Liver (tissue), 9 donors: ENCODE measurements around the gene C15orf39. TPM values are rescaled to one million over a fixed set of nuclear protein-coding genes. Genes with fewer than 3 reads are reported as not detected.

Experiments used
- DNase-seq: peaks from one replicate; pipeline ENCODE4 v3.0.0-alpha.2; 2017; ENCODE audit warnings: low spot score
- H3K27ac ChIP-seq, 2 donors: one replicate each; pipeline ENCODE4 v1.7.0; 2013; ENCODE audit warnings: inconsistent platforms in 2 of 2, low read length in 2 of 2, control low read depth in 1 of 2, low read depth in 1 of 2, mild to moderate bottlenecking in 1 of 2
- H3K27me3 ChIP-seq, 4 donors: one replicate each; pipeline versions ENCODE4 v1.6.1 to v1.7.0; 2013; ENCODE audit warnings: low read length in 3 of 4, inconsistent platforms in 1 of 4, mild to moderate bottlenecking in 1 of 4, moderate library complexity in 1 of 4; ENCODE audit not compliant: control insufficient read depth in 4 of 4, insufficient read depth in 4 of 4
- H3K36me3 ChIP-seq, 4 donors: one replicate each; pipeline versions ENCODE4 v1.6.1 to v1.7.0; 2013; ENCODE audit warnings: low read length in 3 of 4, mild to moderate bottlenecking in 3 of 4, low read depth in 1 of 4, moderate library complexity in 1 of 4; ENCODE audit not compliant: control insufficient read depth in 4 of 4, insufficient read depth in 3 of 4
- H3K4me1 ChIP-seq, 4 donors: one replicate each; pipeline versions ENCODE4 v1.6.1 to v1.7.0; 2013; ENCODE audit warnings: low read length in 3 of 4, mild to moderate bottlenecking in 3 of 4, moderate library complexity in 1 of 4; ENCODE audit not compliant: control insufficient read depth in 4 of 4, insufficient read depth in 4 of 4
- H3K4me3 ChIP-seq, 3 donors: one replicate each; pipeline versions ENCODE4 v1.6.1 to v1.7.0; 2013; ENCODE audit warnings: low read length in 3 of 3, control low read depth in 1 of 3, low read depth in 1 of 3, mild to moderate bottlenecking in 1 of 3
- H3K9ac ChIP-seq, 2 donors: one replicate each; pipeline ENCODE4 v1.7.0; 2013; ENCODE audit warnings: low read length in 2 of 2, mild to moderate bottlenecking in 2 of 2, moderate library complexity in 2 of 2, control low read depth in 1 of 2, low read depth in 1 of 2
- H3K9me3 ChIP-seq, 4 donors: one replicate each; pipeline versions ENCODE4 v1.6.1 to v1.7.0; 2013; ENCODE audit warnings: low read length in 3 of 4; ENCODE audit not compliant: control insufficient read depth in 4 of 4
- CTCF ChIP-seq: fragments of 150-350 bp; IDR thresholded peaks from 2 replicates; pipeline ENCODE4 v1.5.1; 2017; ENCODE audit warnings: improper control_type of control experiment, low read depth, low read length; ENCODE audit not compliant: missing input control
- EGR1 ChIP-seq, 2 donors: IDR thresholded peaks; 2 replicates each; pipeline ENCODE4 v1.6.1; 2016 to 2018; ENCODE audit warnings: antibody characterized with exemption in 2 of 2, low read depth in 2 of 2
- FOXA1 ChIP-seq: IDR thresholded peaks from 2 replicates; pipeline ENCODE4 v1.6.1; 2016; ENCODE audit warnings: antibody characterized with exemption
- HNF4A ChIP-seq, 2 donors: conservative IDR thresholded peaks; 2 replicates each; pipeline ENCODE4 v1.6.1; 2016; ENCODE audit warnings: antibody characterized with exemption in 2 of 2, mild to moderate bottlenecking in 2 of 2
- HNF4G ChIP-seq: IDR thresholded peaks from 2 replicates; pipeline ENCODE4 v1.6.1; 2016; ENCODE audit warnings: antibody characterized with exemption
- JUND ChIP-seq, 2 donors: IDR thresholded peaks; 2 replicates each; pipeline ENCODE4 v1.6.1; 2016; ENCODE audit warnings: antibody characterized with exemption in 2 of 2
- MAX ChIP-seq: IDR thresholded peaks from 2 replicates; pipeline ENCODE4 v1.6.1; 2016; ENCODE audit warnings: antibody characterized with exemption
- NR2F2 ChIP-seq: IDR thresholded peaks from 2 replicates; pipeline ENCODE4 v1.6.1; 2016; ENCODE audit warnings: antibody characterized with exemption
- RAD21 ChIP-seq, 2 donors: IDR thresholded peaks; 2 replicates each; pipeline ENCODE4 v1.6.1; 2016; ENCODE audit warnings: antibody characterized with exemption in 2 of 2, mild to moderate bottlenecking in 2 of 2
- SP1 ChIP-seq: IDR thresholded peaks from 2 replicates; pipeline ENCODE4 v1.6.1; 2018; ENCODE audit warnings: antibody characterized with exemption, mild to moderate bottlenecking
- TAF1 ChIP-seq: conservative IDR thresholded peaks from 2 replicates; pipeline ENCODE4 v1.6.1; 2016; ENCODE audit warnings: antibody characterized with exemption, mild to moderate bottlenecking
- YY1 ChIP-seq: IDR thresholded peaks from 2 replicates; pipeline ENCODE4 v1.6.1; 2016; ENCODE audit warnings: antibody characterized with exemption, mild to moderate bottlenecking
- WGBS: extraction: QIAGEN DNeasy Blood & Tissue Kit; methylation state at CpG from one replicate; pipeline ENCODE4 v1.1.7; 2013; 5-methylcytosine and 5-hydroxymethylcytosine counted together
- polyA plus RNA-seq, 2 donors: library from polyadenylated mRNA; stranded (reverse) in 1 of 2; unstranded in 1 of 2; fragments of 200-250 nt in 1 of 2; fragments of >200 nt in 1 of 2; fragmentation: Nextera tagmentation in 1 of 2; extraction: Ambion mirVana in 1 of 2; gene quantifications; one replicate each; pipeline versions ENCODE4 v1.2.1 to v1.2.3, GENCODE V29; 2013 to 2015
- total RNA-seq, 2 donors: library from RNA; depleted of rRNA; stranded (reverse); fragments of >200 nt; gene quantifications; one replicate each; pipeline ENCODE4 v1.2.3, GENCODE V29; 2014
- TF ChIP-seq, protein P1 (sequence below): IDR thresholded peaks from 2 replicates; pipeline ENCODE4 v1.6.1; 2016; ENCODE audit warnings: antibody characterized with exemption
- TF ChIP-seq, protein P2 (sequence below): IDR thresholded peaks from 2 replicates; pipeline ENCODE4 v1.6.1; 2016; ENCODE audit warnings: antibody characterized with exemption
- TF ChIP-seq, protein P3 (sequence below): IDR thresholded peaks from 2 replicates; pipeline ENCODE4 v1.6.1; 2016; ENCODE audit warnings: antibody characterized with exemption, mild to moderate bottlenecking
- donor health status: healthy.
- donor health status: healthy.
- donor health status: healthy.
- donor health status: healthy.
- donor health status: healthy.

The C15orf39 gene
- total and polyA plus RNA-seq, 4 donors = 1.2 to 4.0 (median 3.0) TPM

DNA sequence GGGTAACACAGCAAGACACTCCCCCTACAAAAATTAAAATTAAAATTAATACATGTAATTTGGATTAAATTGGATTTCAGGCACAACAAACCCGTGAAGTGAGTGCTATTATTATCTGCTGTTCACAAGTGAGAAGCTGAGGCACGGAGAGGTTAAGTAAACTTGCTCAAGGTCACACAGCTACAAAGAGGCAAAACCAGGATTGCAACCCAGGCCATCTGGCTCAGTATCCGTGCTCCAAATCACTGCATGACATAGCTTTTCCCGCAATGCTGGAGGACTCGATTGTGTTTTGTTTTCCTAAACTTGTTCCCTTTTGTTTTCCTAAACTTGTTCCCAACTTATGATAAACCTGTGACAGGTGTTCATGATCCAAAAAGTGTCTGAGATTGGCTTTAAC lies 19.9 kb upstream of the C15orf39 start:
- Histone ChIP-seq H3K9ac (no peak overlapping the region), H3K36me3 (no peaks in the 10 kb centered on the region), H3K27me3 (peaks cover 0 to 2% (median 0%) of the 10 kb centered on the region in 4 donors), H3K4me3 (no peak overlapping the region), H3K4me1 (peaks cover 0 to 4% (median 0%) of the 10 kb centered on the region in 4 donors), H3K27ac (no peak overlapping the region), H3K9me3 (no peaks in the 10 kb centered on the region)
- 69% methylated on average over 5 of the region's 5 CpGs for WGBS
- TF ChIP-seq, protein P1, sequence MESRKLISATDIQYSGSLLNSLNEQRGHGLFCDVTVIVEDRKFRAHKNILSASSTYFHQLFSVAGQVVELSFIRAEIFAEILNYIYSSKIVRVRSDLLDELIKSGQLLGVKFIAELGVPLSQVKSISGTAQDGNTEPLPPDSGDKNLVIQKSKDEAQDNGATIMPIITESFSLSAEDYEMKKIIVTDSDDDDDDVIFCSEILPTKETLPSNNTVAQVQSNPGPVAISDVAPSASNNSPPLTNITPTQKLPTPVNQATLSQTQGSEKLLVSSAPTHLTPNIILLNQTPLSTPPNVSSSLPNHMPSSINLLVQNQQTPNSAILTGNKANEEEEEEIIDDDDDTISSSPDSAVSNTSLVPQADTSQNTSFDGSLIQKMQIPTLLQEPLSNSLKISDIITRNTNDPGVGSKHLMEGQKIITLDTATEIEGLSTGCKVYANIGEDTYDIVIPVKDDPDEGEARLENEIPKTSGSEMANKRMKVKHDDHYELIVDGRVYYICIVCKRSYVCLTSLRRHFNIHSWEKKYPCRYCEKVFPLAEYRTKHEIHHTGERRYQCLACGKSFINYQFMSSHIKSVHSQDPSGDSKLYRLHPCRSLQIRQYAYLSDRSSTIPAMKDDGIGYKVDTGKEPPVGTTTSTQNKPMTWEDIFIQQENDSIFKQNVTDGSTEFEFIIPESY = no peak
- TF ChIP-seq, protein P2, sequence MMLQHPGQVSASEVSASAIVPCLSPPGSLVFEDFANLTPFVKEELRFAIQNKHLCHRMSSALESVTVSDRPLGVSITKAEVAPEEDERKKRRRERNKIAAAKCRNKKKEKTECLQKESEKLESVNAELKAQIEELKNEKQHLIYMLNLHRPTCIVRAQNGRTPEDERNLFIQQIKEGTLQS = no peak
- no peak for TF ChIP-seq MAX
- no peak for TF ChIP-seq YY1
- no peak for DNase-seq

- no peak for DNase-seq
- Histone ChIP-seq H3K36me3 (no peaks in the 10 kb centered on the region), H3K4me1 (peaks cover 0 to 4% (median 0%) of the 10 kb centered on the region in 4 donors), H3K27me3 (peaks cover 0 to 2% (median 0%) of the 10 kb centered on the region in 4 donors), H3K27ac (no peak overlapping the region), H3K4me3 (no peak overlapping the region), H3K9me3 (no peaks in the 10 kb centered on the region), H3K9ac (no peak overlapping the region)
- 44% methylated on average over 12 of the region's 12 CpGs for WGBS
- TF ChIP-seq NR2F2 (no peak), HNF4G (no peak), TAF1 (no peak), FOXA1 (no peak), JUND (IDR thresholded peaks at IDR 0.05) (no peak), SP1 (no peak), RAD21 (IDR thresholded peaks at IDR 0.05) (no peak), EGR1 (IDR thresholded peaks at IDR 0.05; ENCODE audit: low read depth in 2 of 2) (no peak), MAX (no peak), CTCF (no peak), YY1 (no peak), HNF4A (conservative IDR thresholded peaks at IDR 0.05) (no peak)
- TF ChIP-seq, protein P3, sequence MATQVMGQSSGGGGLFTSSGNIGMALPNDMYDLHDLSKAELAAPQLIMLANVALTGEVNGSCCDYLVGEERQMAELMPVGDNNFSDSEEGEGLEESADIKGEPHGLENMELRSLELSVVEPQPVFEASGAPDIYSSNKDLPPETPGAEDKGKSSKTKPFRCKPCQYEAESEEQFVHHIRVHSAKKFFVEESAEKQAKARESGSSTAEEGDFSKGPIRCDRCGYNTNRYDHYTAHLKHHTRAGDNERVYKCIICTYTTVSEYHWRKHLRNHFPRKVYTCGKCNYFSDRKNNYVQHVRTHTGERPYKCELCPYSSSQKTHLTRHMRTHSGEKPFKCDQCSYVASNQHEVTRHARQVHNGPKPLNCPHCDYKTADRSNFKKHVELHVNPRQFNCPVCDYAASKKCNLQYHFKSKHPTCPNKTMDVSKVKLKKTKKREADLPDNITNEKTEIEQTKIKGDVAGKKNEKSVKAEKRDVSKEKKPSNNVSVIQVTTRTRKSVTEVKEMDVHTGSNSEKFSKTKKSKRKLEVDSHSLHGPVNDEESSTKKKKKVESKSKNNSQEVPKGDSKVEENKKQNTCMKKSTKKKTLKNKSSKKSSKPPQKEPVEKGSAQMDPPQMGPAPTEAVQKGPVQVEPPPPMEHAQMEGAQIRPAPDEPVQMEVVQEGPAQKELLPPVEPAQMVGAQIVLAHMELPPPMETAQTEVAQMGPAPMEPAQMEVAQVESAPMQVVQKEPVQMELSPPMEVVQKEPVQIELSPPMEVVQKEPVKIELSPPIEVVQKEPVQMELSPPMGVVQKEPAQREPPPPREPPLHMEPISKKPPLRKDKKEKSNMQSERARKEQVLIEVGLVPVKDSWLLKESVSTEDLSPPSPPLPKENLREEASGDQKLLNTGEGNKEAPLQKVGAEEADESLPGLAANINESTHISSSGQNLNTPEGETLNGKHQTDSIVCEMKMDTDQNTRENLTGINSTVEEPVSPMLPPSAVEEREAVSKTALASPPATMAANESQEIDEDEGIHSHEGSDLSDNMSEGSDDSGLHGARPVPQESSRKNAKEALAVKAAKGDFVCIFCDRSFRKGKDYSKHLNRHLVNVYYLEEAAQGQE = no peak
- TF ChIP-seq, protein P1 = no peak
Observed at GRCh38 chr15:75182187-75183131, 19.2 kb upstream of the C15orf39 start.
